Neuronal stem cell (in vitro differentiated cells): ENCODE measurements around the gene RTP4.

Source experiments
- DNase-seq: peaks from one replicate; pipeline ENCODE4 v3.0.0-alpha.2; 2013; ENCODE audit warnings: low spot score
- H2AFZ ChIP-seq: one replicate; pipeline ENCODE4 v1.6.1; 2013; ENCODE audit warnings: mild to moderate bottlenecking, low read length, inconsistent platforms
- H2AK5ac ChIP-seq: 2 replicates; pipeline ENCODE4 v1.6.1; 2013; ENCODE audit warnings: low read depth, mild to moderate bottlenecking, inconsistent platforms, low read length, moderate library complexity, mixed read lengths
- H2BK120ac ChIP-seq: 2 replicates; pipeline ENCODE4 v1.6.1; 2013; ENCODE audit warnings: low read depth, mild to moderate bottlenecking, inconsistent platforms, low read length, moderate library complexity, mixed read lengths
- H2BK12ac ChIP-seq: one replicate; pipeline ENCODE4 v1.6.1; 2013; ENCODE audit warnings: low read length, inconsistent platforms
- H2BK15ac ChIP-seq: 2 replicates; pipeline ENCODE4 v1.6.1; 2013; ENCODE audit warnings: mild to moderate bottlenecking, low read length, inconsistent platforms, mixed read lengths
- H2BK5ac ChIP-seq: one replicate; pipeline ENCODE4 v1.6.1; 2013; ENCODE audit warnings: inconsistent platforms, mild to moderate bottlenecking, low read length, moderate library complexity
- H3K14ac ChIP-seq: one replicate; pipeline ENCODE4 v1.6.1; 2013; ENCODE audit warnings: low read length, inconsistent platforms
- H3K18ac ChIP-seq: 2 replicates; pipeline ENCODE4 v1.6.1; 2013; ENCODE audit warnings: low read length, inconsistent platforms
- H3K23ac ChIP-seq: 2 replicates; pipeline ENCODE4 v1.6.1; 2013; ENCODE audit warnings: low read depth, mild to moderate bottlenecking, mixed read lengths, low read length, inconsistent platforms; ENCODE audit not compliant: poor library complexity
- H3K27ac ChIP-seq: replicated peaks from 3 replicates; pipeline ENCODE4 v1.5.1; 2013; ENCODE audit warnings: low read length, inconsistent platforms
- H3K27me3 ChIP-seq, 3 experiments: 2 replicates each; pipeline ENCODE4 v1.6.1; 2013; ENCODE audit warnings: low read length in 3 of 3, mild to moderate bottlenecking in 2 of 3, inconsistent platforms in 1 of 3, low read depth in 1 of 3, mixed read lengths in 1 of 3, moderate library complexity in 1 of 3; ENCODE audit not compliant: control insufficient read depth in 3 of 3, insufficient read depth in 3 of 3
- H3K36me3 ChIP-seq, 2 donors: replicated peaks in 1 of 2; 2 replicates each; pipeline ENCODE4 v1.6.1; 2013; ENCODE audit warnings: low read length in 2 of 2; ENCODE audit not compliant: control insufficient read depth in 2 of 2, insufficient read depth in 2 of 2
- H3K4ac ChIP-seq: 2 replicates; pipeline ENCODE4 v1.6.1; 2013; ENCODE audit warnings: inconsistent platforms, mild to moderate bottlenecking, low read length, moderate library complexity
- H3K4me1 ChIP-seq, 2 donors: 1 replicate in 1 of 2; 2 replicates in 1 of 2; pipeline ENCODE4 v1.6.1; 2013; ENCODE audit warnings: low read length in 2 of 2, low read depth in 1 of 2; ENCODE audit not compliant: control insufficient read depth in 2 of 2, insufficient read depth in 1 of 2
- H3K4me2 ChIP-seq: one replicate; pipeline ENCODE4 v1.6.1; 2013; ENCODE audit warnings: mild to moderate bottlenecking, low read length, inconsistent platforms; ENCODE audit not compliant: insufficient read depth, poor library complexity, severe bottlenecking
- H3K4me3 ChIP-seq, 2 donors: 2 replicates each; pipeline ENCODE4 v1.5.1; 2013; ENCODE audit warnings: low read length in 2 of 2, mild to moderate bottlenecking in 2 of 2, inconsistent platforms in 1 of 2, moderate library complexity in 1 of 2
- H3K79me1 ChIP-seq: one replicate; pipeline ENCODE4 v1.6.1; 2013; ENCODE audit warnings: low read depth, mild to moderate bottlenecking, inconsistent platforms, low read length, moderate library complexity
- H3K9ac ChIP-seq: one replicate; pipeline ENCODE4 v1.6.1; 2013; ENCODE audit warnings: mild to moderate bottlenecking, low read depth, low read length, inconsistent platforms; ENCODE audit not compliant: poor library complexity
- H3K9me3 ChIP-seq, 2 donors: replicated peaks in 1 of 2; 2 replicates each; pipeline versions ENCODE3 to v1.6.1; 2013; ENCODE audit warnings: low read length in 2 of 2, mild to moderate bottlenecking in 2 of 2, inconsistent platforms in 1 of 2, low read depth in 1 of 2, mixed read lengths in 1 of 2, moderate library complexity in 1 of 2; ENCODE audit not compliant: control insufficient read depth in 2 of 2, insufficient read depth in 1 of 2
- H4K8ac ChIP-seq: one replicate; pipeline ENCODE4 v1.6.1; 2013; ENCODE audit warnings: low read depth, mild to moderate bottlenecking, inconsistent platforms, low read length, moderate library complexity
- H4K91ac ChIP-seq: one replicate; pipeline ENCODE4 v1.6.1; 2013; ENCODE audit warnings: low read length, low read depth, mild to moderate bottlenecking, inconsistent platforms; ENCODE audit not compliant: poor library complexity
- WGBS, 2 donors: extraction: QIAGEN DNeasy Blood & Tissue Kit; methylation state at CpG; one replicate each; pipeline ENCODE4 v1.1.7; 2013; ENCODE audit warnings: missing lambda C conversion rate in 2 of 2, mixed read lengths in 1 of 2; ENCODE audit not compliant: insufficient read length in 2 of 2, insufficient replicate concordance in 1 of 2; ENCODE audit errors: extremely low coverage in 2 of 2; 5-methylcytosine and 5-hydroxymethylcytosine counted together

Gene RTP4

GRCh38 chr3:187358068-187358467 lies 10.1 kb upstream of the RTP4 start:
- H3K4me2 ChIP-seq: no peak overlapping the region

GRCh38 chr3:187359798-187360486 lies 8.2 kb upstream of the RTP4 start:
- Histone ChIP-seq H2BK5ac (no peak overlapping the region), H3K27me3 (no peaks in the 10 kb centered on the region), H3K9ac (no peak overlapping the region), H3K36me3 (no peaks in the 10 kb centered on the region), H3K79me1 (no peaks in the 10 kb centered on the region), H3K27ac (no peak overlapping the region), H3K9me3 (no peaks in the 10 kb centered on the region), H3K4me1 (peaks cover 0 to 10% of the 10 kb centered on the region in 2 donors), H3K14ac (no peak overlapping the region), H2BK15ac (no peak overlapping the region), H4K91ac (no peak overlapping the region), H3K23ac (no peak overlapping the region), H3K4me2 (no peak overlapping the region), H2BK12ac (no peak overlapping the region), H3K18ac (no peak overlapping the region), H2BK120ac (no peak overlapping the region), H2AFZ (no peak overlapping the region), H2AK5ac (no peak overlapping the region), H3K4ac (no peak overlapping the region), H4K8ac (no peak overlapping the region), H3K4me3 (no peak overlapping the region)
- no CpG with 5 or more reads among the region's 7 CpGs for WGBS, 2 donors
- DNase-seq: peak; percentile 14

More at GRCh38 chr3:187358068-187358467, 10.1 kb upstream of the RTP4 start:
- H3K27ac ChIP-seq: no peak overlapping the region
- H2BK120ac ChIP-seq: no peak overlapping the region
- H4K8ac ChIP-seq: no peak overlapping the region
- no peaks in the 10 kb centered on the region for H3K79me1 ChIP-seq
- H3K9me3 ChIP-seq: no peaks in the 10 kb centered on the region
- H3K4me1 ChIP-seq: peaks cover 0 to 10% of the 10 kb centered on the region in 2 donors
- no peak overlapping the region for H3K4me3 ChIP-seq
- H2BK12ac ChIP-seq: no peak overlapping the region
- no peak overlapping the region for H2BK15ac ChIP-seq
- WGBS, 2 donors: no CpG with 5 or more reads among the region's 1 CpG
- no peak overlapping the region for H2AK5ac ChIP-seq
- no peak overlapping the region for H2BK5ac ChIP-seq
- H3K4ac ChIP-seq: no peak overlapping the region
- no peak overlapping the region for H3K9ac ChIP-seq
- H3K23ac ChIP-seq: no peak overlapping the region
- H3K27me3 ChIP-seq: no peaks in the 10 kb centered on the region
- H3K18ac ChIP-seq: no peak overlapping the region
- H3K36me3 ChIP-seq: no peaks in the 10 kb centered on the region
- no peak overlapping the region for H4K91ac ChIP-seq
- no peak overlapping the region for H2AFZ ChIP-seq
- DNase-seq: no peak
- H3K14ac ChIP-seq: no peak overlapping the region

- no peak overlapping the region for H3K23ac ChIP-seq
- no peak overlapping the region for H3K14ac ChIP-seq
- H3K4me1 ChIP-seq: peaks cover 0 to 10% of the 10 kb centered on the region in 2 donors
- H2BK120ac ChIP-seq: no peak overlapping the region
- no peak overlapping the region for H2BK5ac ChIP-seq
- H4K91ac ChIP-seq: no peak overlapping the region
- H2BK12ac ChIP-seq: no peak overlapping the region
- no peak overlapping the region for H3K4ac ChIP-seq
- H3K4me3 ChIP-seq: no peak overlapping the region
- H2AK5ac ChIP-seq: no peak overlapping the region
- no peak for DNase-seq
- H3K27me3 ChIP-seq: no peaks in the 10 kb centered on the region
- no peak overlapping the region for H3K27ac ChIP-seq
- H3K9me3 ChIP-seq: no peaks in the 10 kb centered on the region
- H4K8ac ChIP-seq: no peak overlapping the region
- H3K18ac ChIP-seq: no peak overlapping the region
- no CpG with 5 or more reads among the region's 3 CpGs for WGBS, 2 donors
- no peak overlapping the region for H3K9ac ChIP-seq
- H3K36me3 ChIP-seq: no peaks in the 10 kb centered on the region
- no peaks in the 10 kb centered on the region for H3K79me1 ChIP-seq
- no peak overlapping the region for H3K4me2 ChIP-seq
- no peak overlapping the region for H2AFZ ChIP-seq
- no peak overlapping the region for H2BK15ac ChIP-seq
Observed at GRCh38 chr3:187360596-187360995, 7.6 kb upstream of the RTP4 start.

GRCh38 chr3:187361835-187362234 lies 6.3 kb upstream of the RTP4 start:
- H2AK5ac ChIP-seq: no peak overlapping the region
- H2BK5ac ChIP-seq: no peak overlapping the region
- no peak overlapping the region for H3K4me2 ChIP-seq
- no peaks in the 10 kb centered on the region for H3K9me3 ChIP-seq
- no peak overlapping the region for H3K18ac ChIP-seq
- H3K4me3 ChIP-seq: no peak overlapping the region
- H2BK15ac ChIP-seq: no peak overlapping the region
- H3K23ac ChIP-seq: no peak overlapping the region
- H3K9ac ChIP-seq: no peak overlapping the region
- H4K91ac ChIP-seq: no peak overlapping the region
- H2BK120ac ChIP-seq: no peak overlapping the region
- DNase-seq: no peak
- H3K4me1 ChIP-seq: peaks cover 0 to 10% of the 10 kb centered on the region in 2 donors
- H4K8ac ChIP-seq: no peak overlapping the region
- no CpG with 5 or more reads among the region's 2 CpGs for WGBS, 2 donors
- no peaks in the 10 kb centered on the region for H3K36me3 ChIP-seq
- H2BK12ac ChIP-seq: no peak overlapping the region
- H2AFZ ChIP-seq: no peak overlapping the region
- no peak overlapping the region for H3K14ac ChIP-seq
- H3K27me3 ChIP-seq: no peaks in the 10 kb centered on the region
- H3K4ac ChIP-seq: no peak overlapping the region
- H3K79me1 ChIP-seq: no peaks in the 10 kb centered on the region
- no peak overlapping the region for H3K27ac ChIP-seq
